HepG2 (cell line): ENCODE data around the gene PCDHGA7. TPM values are rescaled to one million over a fixed set of nuclear protein-coding genes. Genes with fewer than 3 reads are reported as not detected.

Source experiments
- ATAC-seq: fragments of 200-7000 bp; cut with Tn5 transposase; 3 replicates; pipeline ENCODE4 v1.9.1; 2020; ENCODE audit warnings: mild to moderate bottlenecking, moderate library complexity
- BruUV-seq: library from RNA; stranded (reverse); fragments of 400-500 nt; replicated peaks from 2 replicates; lab custom pipeline; 2021; lab: Mats Ljungman, UMichigan
- CTCF ChIA-PET: fragments of 300-600 bp; formaldehyde crosslinking; extraction: SDS; loops from one replicate; lab custom pipeline; 2021; ENCODE audit warnings: low total read pairs, inconsistent platforms, low intra/inter-chr PET ratio; lab: Yijun Ruan, JAX
- POLR2A ChIA-PET: fragments of 350-600 bp; sonication (Branson Sonifier 250); formaldehyde crosslinking; loops from one replicate; lab custom pipeline; 2020; ENCODE audit warnings: antibody characterized with exemption, inconsistent platforms; lab: Yijun Ruan, JAX
- DNase-seq: peaks from one replicate; pipeline ENCODE4 v3.0.0-alpha.2; 2015; ENCODE audit warnings: low spot score
- FAIRE-seq: peaks from 3 replicates; lab custom pipeline; 2011; peaks lifted over from hg19 to GRCh38; lab: Jason Lieb, UNC
- H2AFZ ChIP-seq: one replicate; pipeline ENCODE4 v1.6.1; 2011; ENCODE audit warnings: low read length, inconsistent platforms
- H3K27ac ChIP-seq: fragments of 300-600 bp; 3 replicates; pipeline ENCODE4 v1.8.0; 2011; ENCODE audit warnings: mixed run types, mild to moderate bottlenecking, mixed read lengths, low read length, inconsistent platforms; ENCODE audit not compliant: insufficient read depth; ENCODE audit errors: extremely low read length
- H3K27me3 ChIP-seq, 2 experiments: fragments of 200-600 bp in 1 of 2; 2 replicates in 1 of 2; 3 replicates in 1 of 2; pipeline versions ENCODE4 v1.6.0 to v1.8.0; 2011; ENCODE audit warnings: low read length in 2 of 2, mild to moderate bottlenecking in 2 of 2, moderate library complexity in 2 of 2, inconsistent platforms in 1 of 2; ENCODE audit not compliant: insufficient read depth in 2 of 2, control insufficient read depth in 1 of 2
- H3K36me3 ChIP-seq, 2 experiments: fragments of 200-600 bp in 1 of 2; replicated peaks in 1 of 2; 2 replicates in 1 of 2; 3 replicates in 1 of 2; pipeline versions ENCODE4 v1.5.1 to v1.8.0; 2011; ENCODE audit warnings: low read length in 2 of 2, inconsistent platforms in 1 of 2; ENCODE audit not compliant: insufficient read depth in 2 of 2, control insufficient read depth in 1 of 2
- H3K4me1 ChIP-seq: 2 replicates; pipeline ENCODE4 v1.5.1; 2012; ENCODE audit warnings: low read length, inconsistent platforms; ENCODE audit not compliant: insufficient read depth
- H3K4me2 ChIP-seq: 2 replicates; pipeline ENCODE4 v1.6.0; 2011; ENCODE audit warnings: low read depth, low read length, inconsistent platforms
- H3K4me3 ChIP-seq, 3 experiments: fragments of 200-600 bp in 1 of 3; sonication (generic), shearing (Covaris generic) in 1 of 3; replicated peaks in 1 of 3; 2 replicates each; pipeline ENCODE4 v1.5.1; 2011 to 2016; ENCODE audit warnings: low read length in 3 of 3, inconsistent platforms in 2 of 3, low read depth in 2 of 3, mild to moderate bottlenecking in 2 of 3, control low read depth in 1 of 3, mixed read lengths in 1 of 3; ENCODE audit not compliant: insufficient read depth in 1 of 3
- H3K79me2 ChIP-seq: one replicate; pipeline ENCODE4 v1.6.1; 2011; ENCODE audit warnings: low read length, inconsistent platforms; ENCODE audit not compliant: insufficient read depth
- H3K9ac ChIP-seq: 2 replicates; pipeline ENCODE4 v1.6.0; 2011; ENCODE audit warnings: mild to moderate bottlenecking, low read depth, low read length, inconsistent platforms; ENCODE audit not compliant: insufficient read depth
- H3K9me3 ChIP-seq: 2 replicates; pipeline ENCODE4 v1.5.1; 2012; ENCODE audit warnings: mild to moderate bottlenecking, low read length
- H4K20me1 ChIP-seq: 2 replicates; pipeline ENCODE4 v1.6.0; 2011; ENCODE audit warnings: inconsistent platforms, mild to moderate bottlenecking, low read length, moderate library complexity; ENCODE audit not compliant: insufficient read depth
- ZFP62 ChIP-seq: sonication (generic); formaldehyde crosslinking; IDR thresholded peaks from 2 replicates; pipeline ENCODE4 v1.4.0; 2020; ENCODE audit warnings: missing genetic modification reagents
- WGBS: methylation state at CpG from one replicate; pipeline ENCODE4 v1.1.6; 2017; ENCODE audit warnings: low lambda C conversion rate; 5-methylcytosine and 5-hydroxymethylcytosine counted together
- in situ Hi-C: cut with HindIII; loops from 2 replicates; pipeline ENCODE4 v1.10.0; 2017; ENCODE audit warnings: low pct_unique_long_range_greater_than_20kb; ENCODE audit not compliant: extremely low pct_ligation_motif_present
- intact Hi-C: fragments of 100-400 bp; cut with micrococcal nuclease; formaldehyde crosslinking; loops from one replicate; pipeline ENCODE4 v1.10.0; 2022; ENCODE audit not compliant: unreplicated experiment
- polyA plus RNA-seq, 8 experiments: library from polyadenylated mRNA; depleted of rRNA in 3 of 8; stranded (reverse) in 7 of 8; unstranded in 1 of 8; fragments of >200 nt; fragmentation: Illumina TruSeq in 4 of 8; extraction: Trizol in 4 of 8; gene quantifications; 2 replicates each; pipeline versions ENCODE4 v1.2.1 to v1.2.3, GENCODE V29; 2011 to 2016; ENCODE audit warnings: low read depth in 4 of 8, missing spikeins in 1 of 8, mixed read lengths in 1 of 8; ENCODE audit not compliant: insufficient read depth in 1 of 8
- total RNA-seq, 5 experiments: library from RNA; depleted of rRNA; stranded (reverse); fragments of >200 nt; fragmentation: Illumina TruSeq; extraction: Trizol; gene quantifications; 2 replicates each; pipeline ENCODE4 v1.2.3, GENCODE V29; 2016; ENCODE audit warnings: low read depth in 1 of 5
- TF ChIP-seq, protein P1 (sequence below), 2 experiments: IDR thresholded peaks; 2 replicates each; pipeline ENCODE4 v1.6.1; 2011 to 2012; ENCODE audit warnings: low read length in 2 of 2, borderline replicate concordance in 1 of 2, low read depth in 1 of 2, mild to moderate bottlenecking in 1 of 2, moderate library complexity in 1 of 2

Gene PCDHGA7
- total and polyA plus RNA-seq, 2 of the 13 experiments (the other 11 are each of a cell fraction or from before 2014, with no cell fraction given), result 0.11 to 0.31 TPM

GRCh38 chr5:141356950-141357349 lies 25.6 kb upstream of the PCDHGA7 start:
- Histone ChIP-seq H3K4me1 (no peaks in the 10 kb centered on the region), H3K27ac (no peak overlapping the region), H3K4me3 (no peak overlapping the region), H3K4me2 (no peak overlapping the region), H3K9ac (no peak overlapping the region), H3K9me3 (peaks cover 25% of the 10 kb centered on the region), H4K20me1 (no peaks in the 10 kb centered on the region), H3K36me3 (no peaks in the 10 kb centered on the region), H3K27me3 (no peaks in the 10 kb centered on the region), H3K79me2 (no peaks in the 10 kb centered on the region)
- FAIRE-seq (no peak), DNase-seq (no peak), ATAC-seq (no peak)
- 50% methylated on average over 15 of the region's 19 CpGs for WGBS
- ChIA-PET CTCF (no interaction called here), POLR2A (no interaction called here)
- intact Hi-C loops (loop anchor here (10.0 kb wide), 1 partner anchor 168 kb away; no protein-coding TSS in a partner anchor), in situ Hi-C loops (loop anchor here (10.0 kb wide), 1 partner anchor 168 kb away; no protein-coding TSS in a partner anchor)
- no TSS peak for BruUV-seq
- no peak for TF ChIP-seq ZFP62 (CRISPR knock-in tag)
- TF ChIP-seq, protein P1, sequence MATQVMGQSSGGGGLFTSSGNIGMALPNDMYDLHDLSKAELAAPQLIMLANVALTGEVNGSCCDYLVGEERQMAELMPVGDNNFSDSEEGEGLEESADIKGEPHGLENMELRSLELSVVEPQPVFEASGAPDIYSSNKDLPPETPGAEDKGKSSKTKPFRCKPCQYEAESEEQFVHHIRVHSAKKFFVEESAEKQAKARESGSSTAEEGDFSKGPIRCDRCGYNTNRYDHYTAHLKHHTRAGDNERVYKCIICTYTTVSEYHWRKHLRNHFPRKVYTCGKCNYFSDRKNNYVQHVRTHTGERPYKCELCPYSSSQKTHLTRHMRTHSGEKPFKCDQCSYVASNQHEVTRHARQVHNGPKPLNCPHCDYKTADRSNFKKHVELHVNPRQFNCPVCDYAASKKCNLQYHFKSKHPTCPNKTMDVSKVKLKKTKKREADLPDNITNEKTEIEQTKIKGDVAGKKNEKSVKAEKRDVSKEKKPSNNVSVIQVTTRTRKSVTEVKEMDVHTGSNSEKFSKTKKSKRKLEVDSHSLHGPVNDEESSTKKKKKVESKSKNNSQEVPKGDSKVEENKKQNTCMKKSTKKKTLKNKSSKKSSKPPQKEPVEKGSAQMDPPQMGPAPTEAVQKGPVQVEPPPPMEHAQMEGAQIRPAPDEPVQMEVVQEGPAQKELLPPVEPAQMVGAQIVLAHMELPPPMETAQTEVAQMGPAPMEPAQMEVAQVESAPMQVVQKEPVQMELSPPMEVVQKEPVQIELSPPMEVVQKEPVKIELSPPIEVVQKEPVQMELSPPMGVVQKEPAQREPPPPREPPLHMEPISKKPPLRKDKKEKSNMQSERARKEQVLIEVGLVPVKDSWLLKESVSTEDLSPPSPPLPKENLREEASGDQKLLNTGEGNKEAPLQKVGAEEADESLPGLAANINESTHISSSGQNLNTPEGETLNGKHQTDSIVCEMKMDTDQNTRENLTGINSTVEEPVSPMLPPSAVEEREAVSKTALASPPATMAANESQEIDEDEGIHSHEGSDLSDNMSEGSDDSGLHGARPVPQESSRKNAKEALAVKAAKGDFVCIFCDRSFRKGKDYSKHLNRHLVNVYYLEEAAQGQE (IDR thresholded peaks at IDR 0.05; ENCODE audit: borderline replicate concordance in 1 of 2, low read depth in 1 of 2, low read length in 2 of 2), result peak; percentile 26 to 71
- TF ChIP-seq, all 625 proteins: peak for 1
- no peak overlapping the region for H2AFZ ChIP-seq
